ENCODE results near the gene AOAH.

DNA sequence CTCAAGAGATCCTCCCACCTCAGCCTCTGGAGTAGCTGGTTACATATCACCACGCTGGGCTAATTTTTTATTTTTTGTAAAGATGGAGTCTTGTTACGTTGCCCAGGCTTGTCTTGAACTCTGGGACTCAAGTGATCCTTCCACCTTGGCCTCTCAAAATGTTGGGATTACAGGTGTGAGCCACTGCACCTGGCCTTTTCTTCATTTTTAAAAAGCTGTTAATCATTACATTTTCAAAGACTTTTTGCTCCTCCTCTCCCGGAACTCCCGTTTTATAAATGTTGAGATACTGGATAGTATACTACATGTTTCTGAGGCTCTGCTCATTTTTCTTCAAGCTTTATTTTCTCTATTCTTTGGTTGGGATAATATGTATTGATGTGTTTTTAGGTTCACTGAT, 16.4 kb downstream of the AOAH start:
- no peak for TF ChIP-seq CTCF (conservative IDR thresholded peaks at IDR 0.05; ENCODE audit: low read depth, low read length)
- no peak for TF ChIP-seq EZH2 (IDR thresholded peaks at IDR 0.05; ENCODE audit: borderline replicate concordance, low read depth, low read length, poor library complexity, severe bottlenecking)
